PC-9 (cell line): ENCODE measurements around the gene INO80E. TPM values are rescaled to one million over a fixed set of nuclear protein-coding genes. Genes with fewer than 3 reads are reported as not detected.

Experiments used
- BruUV-seq: library from RNA; stranded (reverse); fragments of 400-500 nt; replicated peaks from 2 replicates; lab custom pipeline; 2021; lab: Mats Ljungman, UMichigan
- CTCF ChIA-PET: fragments of 300-600 bp; sonication (Branson Sonifier 250); formaldehyde crosslinking; loops from one replicate; lab custom pipeline; 2022; ENCODE audit warnings: antibody characterized with exemption; lab: Charles Lee
- POLR2A ChIA-PET: fragments of 300-600 bp; sonication (Branson Sonifier 250); formaldehyde crosslinking; loops from one replicate; lab custom pipeline; 2022; ENCODE audit warnings: antibody characterized with exemption; ENCODE audit not compliant: unreplicated experiment; lab: Charles Lee
- DNase-seq, 2 experiments: peaks; one replicate each; pipeline versions ENCODE4 v3.0.0 to v3.0.0-alpha.2; 2015 to 2022; ENCODE audit warnings: mixed read lengths in 1 of 2
- H2AFZ ChIP-seq: fragments of 200-600 bp; sonication (generic); 2 replicates; pipeline ENCODE4 v1.8.1; 2017; ENCODE audit warnings: antibody characterized with exemption
- H3F3A ChIP-seq: fragments of 200-600 bp; sonication (generic); 2 replicates; pipeline ENCODE4 v1.8.1; 2017; ENCODE audit warnings: antibody characterized with exemption, mild to moderate bottlenecking, low read depth; ENCODE audit not compliant: insufficient read depth
- H3K27ac ChIP-seq: fragments of 200-600 bp; sonication (generic); 2 replicates; pipeline ENCODE4 v1.6.1; 2016; ENCODE audit warnings: mixed run types
- H3K27me3 ChIP-seq: fragments of 200-600 bp; sonication (generic); 2 replicates; pipeline ENCODE4 v1.6.1; 2016; ENCODE audit warnings: low read depth, mixed run types; ENCODE audit not compliant: insufficient read depth
- H3K36me3 ChIP-seq: fragments of 200-600 bp; sonication (generic); 2 replicates; pipeline ENCODE4 v1.6.1; 2016; ENCODE audit warnings: low read depth, mixed run types
- H3K4me1 ChIP-seq: fragments of 200-600 bp; sonication (generic); replicated peaks from 2 replicates; pipeline ENCODE4 v1.6.1; 2016; ENCODE audit warnings: mixed run types; ENCODE audit not compliant: insufficient read depth
- H3K4me2 ChIP-seq: fragments of 200-600 bp; sonication (generic); 2 replicates; pipeline ENCODE4 v1.6.1; 2017; ENCODE audit warnings: mixed run types
- H3K4me3 ChIP-seq: fragments of 200-600 bp; sonication (generic); 2 replicates; pipeline ENCODE4 v1.6.1; 2016; ENCODE audit warnings: mixed run types
- H3K79me2 ChIP-seq: fragments of 200-600 bp; sonication (generic); 2 replicates; pipeline ENCODE4 v1.6.1; 2017; ENCODE audit warnings: low read depth, mixed run types
- H3K9me2 ChIP-seq: fragments of 200-600 bp; sonication (generic); 2 replicates; pipeline ENCODE4 v1.8.1; 2017; ENCODE audit warnings: mild to moderate bottlenecking; ENCODE audit not compliant: insufficient read depth
- H3K9me3 ChIP-seq: fragments of 200-600 bp; sonication (generic); 2 replicates; pipeline ENCODE4 v1.8.1; 2016; ENCODE audit warnings: low read depth; ENCODE audit not compliant: insufficient read depth
- H4K20me1 ChIP-seq: fragments of 200-600 bp; sonication (generic); 2 replicates; pipeline ENCODE4 v1.8.1; 2017; ENCODE audit not compliant: insufficient read depth
- CTCF ChIP-seq: fragments of 200-600 bp; sonication (generic); conservative IDR thresholded peaks from 2 replicates; pipeline ENCODE4 v1.6.1; 2017; ENCODE audit warnings: mixed run types, antibody characterized with exemption, mild to moderate bottlenecking, moderate library complexity
- EZH2 ChIP-seq: fragments of 200-600 bp; sonication (generic); IDR thresholded peaks from 2 replicates; pipeline ENCODE4 v1.8.0; 2017; ENCODE audit warnings: antibody characterized with exemption, low read depth
- intact Hi-C: fragments of 100-400 bp; cut with micrococcal nuclease; formaldehyde crosslinking; loops from one replicate; pipeline ENCODE4 v1.10.0; 2022; ENCODE audit not compliant: unreplicated experiment
- total RNA-seq: library from RNA; stranded (reverse); gene quantifications from 2 replicates; pipeline ENCODE4 v1.2.3, GENCODE V29; 2021

INO80E gene
- total RNA-seq, 1 experiment from 2014 or later = 102 TPM

- Histone ChIP-seq H3F3A (peaks cover 30% of the 10 kb centered on the region), H3K9me3 (no peaks in the 10 kb centered on the region), H3K79me2 (no peaks in the 10 kb centered on the region), H3K9me2 (no peaks in the 10 kb centered on the region), H2AFZ (no peak overlapping the region), H3K27ac (no peak overlapping the region), H3K27me3 (no peaks in the 10 kb centered on the region), H3K4me2 (no peak overlapping the region), H3K4me1 (peaks cover 10% of the 10 kb centered on the region), H3K36me3 (peaks cover 11% of the 10 kb centered on the region), H4K20me1 (no peaks in the 10 kb centered on the region), H3K4me3 (no peak overlapping the region)
- no TSS peak for BruUV-seq
- TF ChIP-seq CTCF (no peak), EZH2 (no peak)
- ChIA-PET CTCF (interaction anchor here (0.6 kb wide), 1 partner anchor 125 kb away, joined by 6 read pairs; no protein-coding TSS in a partner anchor), POLR2A (no interaction called here)
- DNase-seq = no peak
- intact Hi-C loops = no loop called here
Measured at GRCh38 chr16:29989111-29989858, 6.8 kb upstream of the INO80E start.

GRCh38 chr16:29990034-29990433 lies 6.0 kb upstream of the INO80E start:
- Histone ChIP-seq H3K4me1 (peaks cover 17% of the 10 kb centered on the region), H3K36me3 (peaks cover 6% of the 10 kb centered on the region; the same call in 1 of the 2 replicates), H3K9me2 (no peaks in the 10 kb centered on the region), H3K27me3 (no peaks in the 10 kb centered on the region), H3K79me2 (no peaks in the 10 kb centered on the region), H3K4me2 (no peak overlapping the region), H4K20me1 (no peaks in the 10 kb centered on the region), H3F3A (peaks cover 34% of the 10 kb centered on the region), H3K27ac (no peak overlapping the region), H3K4me3 (no peak overlapping the region), H3K9me3 (no peaks in the 10 kb centered on the region), H2AFZ (no peak overlapping the region)
- TF ChIP-seq EZH2 (no peak), CTCF (no peak)
- no TSS peak for BruUV-seq
- ChIA-PET POLR2A (no interaction called here), CTCF (interaction anchor here (0.6 kb wide), 1 partner anchor 125 kb away, joined by 6 read pairs; no protein-coding TSS in a partner anchor)
- no peak for DNase-seq
- intact Hi-C loops = no loop called here

GRCh38 chr16:29990883-29991570 lies 5.0 kb upstream of the INO80E start:
- no peak for DNase-seq
- Histone ChIP-seq H3K36me3 (no peaks in the 10 kb centered on the region; the same call in 1 of the 2 replicates), H3K27ac (no peak overlapping the region), H3K4me1 (peaks cover 17% of the 10 kb centered on the region), H3K4me3 (no peak overlapping the region), H3K27me3 (no peaks in the 10 kb centered on the region), H3K4me2 (no peak overlapping the region), H3F3A (peaks cover 38% of the 10 kb centered on the region), H3K79me2 (no peaks in the 10 kb centered on the region), H3K9me3 (no peaks in the 10 kb centered on the region), H4K20me1 (no peaks in the 10 kb centered on the region), H2AFZ (no peak overlapping the region), H3K9me2 (no peaks in the 10 kb centered on the region)
- POLR2A ChIA-PET = no interaction called here
- BruUV-seq = no TSS peak
- intact Hi-C loops = no loop called here
- TF ChIP-seq EZH2 (no peak), CTCF (no peak)
- CTCF ChIA-PET = interaction anchor here (0.6 kb wide), 2 partner anchors 146 to 257 kb away, joined by 3 to 5 read pairs; no protein-coding TSS in a partner anchor
